Fibroblast of villous mesenchyme (primary cell): ENCODE measurements around the gene MICALL2. TPM values are rescaled to one million over a fixed set of nuclear protein-coding genes. Genes with fewer than 3 reads are reported as not detected.
A peak's percentile ranks its signal among the peaks of the same experiment; 100 is the strongest.

Source experiments
- DNase-seq: peaks from one replicate; pipeline ENCODE4 v3.0.0-alpha.2; 2010; ENCODE audit warnings: low read depth
- H3K4me3 ChIP-seq: 2 replicates; pipeline ENCODE4 v1.5.1; 2011; ENCODE audit warnings: low read depth, mild to moderate bottlenecking, low read length
- CTCF ChIP-seq: IDR thresholded peaks from 2 replicates; pipeline ENCODE4 v1.5.1; 2012; ENCODE audit warnings: low read depth, mild to moderate bottlenecking, low read length; ENCODE audit not compliant: insufficient read depth
- total RNA-seq: library from RNA; depleted of rRNA; stranded (reverse); fragments of >200 nt; gene quantifications from 2 replicates; pipeline ENCODE4 v1.2.3, GENCODE V29; 2012

The MICALL2 gene
- total RNA-seq, 1 donor, result 34.5 TPM

DNA sequence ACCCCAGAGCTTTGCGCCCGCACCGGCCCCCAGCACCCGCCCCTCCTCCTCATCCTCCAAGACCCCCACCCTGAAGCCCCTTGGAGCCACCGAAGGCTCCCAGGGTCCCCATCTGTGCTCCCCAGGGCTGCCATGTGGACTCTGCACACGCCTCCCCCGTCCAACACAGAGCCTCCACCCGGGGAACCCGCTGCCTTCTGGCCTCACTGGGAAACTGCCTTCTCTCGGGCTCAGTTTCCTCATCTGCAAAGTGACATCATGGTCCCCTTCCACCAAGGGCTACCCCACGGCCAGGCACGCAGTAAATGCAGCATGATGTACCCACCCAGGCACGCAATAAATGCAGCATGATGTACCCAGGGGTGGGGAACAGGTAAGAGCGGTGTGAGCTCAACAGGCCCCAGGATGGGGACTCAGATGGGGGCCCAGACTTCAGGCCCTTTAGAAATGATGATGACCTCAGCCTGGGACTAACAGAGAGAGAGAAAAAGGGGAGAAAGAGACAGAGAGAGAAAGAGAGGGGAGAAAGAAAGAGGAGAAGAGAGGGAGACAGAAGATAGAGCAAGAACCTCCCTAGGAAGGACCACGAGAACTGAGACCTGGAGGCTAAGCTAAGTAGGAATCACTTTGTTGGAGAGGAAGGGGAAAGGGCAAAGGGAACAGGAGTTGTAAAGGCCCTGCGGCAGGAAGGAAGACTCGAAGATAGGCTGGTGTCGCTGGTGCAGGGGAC, 2.5 kb upstream of the MICALL2 start:
- TF ChIP-seq CTCF, result no peak
- H3K4me3 ChIP-seq, result no peak overlapping the region

DNA sequence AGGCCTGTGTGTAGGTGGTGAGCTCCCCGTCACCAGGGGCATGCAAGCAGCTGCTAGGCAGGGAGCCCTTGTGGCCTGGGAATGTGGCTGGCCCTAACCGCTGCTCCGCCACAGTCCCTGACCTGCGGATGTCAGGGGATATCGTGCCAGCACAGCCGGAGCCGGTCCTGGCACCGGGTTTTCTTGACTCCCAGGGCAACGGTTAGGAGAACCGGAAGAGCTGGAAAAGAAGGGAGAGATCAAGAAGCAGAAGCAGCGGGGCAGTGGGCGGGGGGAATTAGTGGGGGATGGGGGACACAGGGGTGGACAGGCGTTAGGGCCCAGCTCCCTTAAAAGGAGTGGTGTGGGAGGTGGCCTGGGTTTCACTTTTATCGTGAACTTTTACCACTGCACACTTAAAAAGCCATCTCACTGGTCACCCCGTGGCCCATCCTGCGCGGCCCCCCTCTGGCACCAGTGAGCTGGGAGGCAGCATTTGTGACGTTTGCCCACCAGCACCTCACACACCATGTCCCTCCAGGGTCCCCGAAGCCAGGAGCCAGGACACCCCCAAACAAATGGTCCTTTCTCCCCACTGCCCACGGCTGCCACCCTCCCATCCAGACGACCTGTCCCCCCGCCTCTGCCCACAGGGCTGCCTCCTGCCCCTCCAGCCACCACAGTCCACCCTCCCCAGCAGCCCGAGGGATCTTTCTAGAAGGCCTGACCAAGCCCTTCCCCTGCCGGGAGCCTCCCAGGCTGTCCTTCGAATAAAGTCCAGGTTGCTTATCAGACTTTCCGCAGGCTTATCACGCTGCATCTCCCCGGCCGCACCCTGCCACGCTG, 1.8 kb upstream of the MICALL2 start:
- H3K4me3 ChIP-seq, result peak overlapping the region; percentile 57
- peak; percentile 83 for DNase-seq

More for the DNA sequence above, 2.5 kb upstream of the MICALL2 start:
- DNase-seq, result no peak

DNA sequence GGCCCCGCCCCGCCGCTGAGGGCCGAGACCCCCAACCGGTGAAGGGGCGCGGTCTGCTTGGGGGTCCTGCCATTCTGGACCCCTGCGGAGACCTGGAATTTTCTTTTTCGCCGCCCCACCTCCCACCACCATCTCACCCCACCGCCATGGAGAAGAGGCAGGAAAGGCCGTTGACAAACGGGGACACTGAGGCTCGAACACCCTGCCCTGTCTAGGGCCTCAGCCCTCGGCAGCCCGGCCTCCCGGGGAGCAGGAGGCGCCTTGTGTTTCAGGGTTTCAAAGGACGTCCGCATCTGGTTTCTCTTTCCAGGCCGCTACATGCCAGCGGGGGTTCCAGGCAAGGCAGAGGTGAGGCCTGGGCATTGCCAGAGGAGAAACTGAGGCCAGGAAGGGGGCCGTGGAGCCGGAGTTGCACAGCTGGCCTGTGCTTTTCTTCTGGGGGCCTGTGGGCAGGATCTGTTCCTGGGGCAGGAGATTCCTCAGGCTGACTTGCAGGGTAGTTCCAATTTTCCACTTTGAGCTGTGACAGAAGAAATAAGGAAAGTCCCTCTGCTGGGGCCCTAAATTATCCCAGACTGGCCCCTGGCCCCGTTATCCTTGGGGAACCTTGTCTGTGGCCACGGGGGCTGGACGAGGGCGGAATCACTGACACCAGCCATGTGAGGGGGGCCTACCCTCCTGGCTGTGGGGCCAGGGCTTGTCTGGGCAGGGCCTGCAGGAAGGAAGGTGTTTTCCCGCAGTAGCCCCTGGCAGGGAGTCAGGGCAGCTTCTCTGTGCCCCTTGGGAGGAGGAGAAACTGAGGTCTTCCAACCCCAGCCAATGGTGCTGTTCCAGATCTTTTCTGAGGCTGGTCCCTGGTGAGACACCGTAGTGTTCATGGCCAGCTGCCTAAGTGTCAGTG, 900 bp upstream of the MICALL2 start:
- no peak for TF ChIP-seq CTCF
- DNase-seq, result peak; percentile 44
- peak overlapping the region; percentile 57 for H3K4me3 ChIP-seq

More for the DNA sequence above, 1.8 kb upstream of the MICALL2 start:
- no peak for TF ChIP-seq CTCF

- TF ChIP-seq CTCF, result no peak
- peak overlapping the region; percentile 84 for H3K4me3 ChIP-seq
- peak; percentile 99 for DNase-seq
Measured at GRCh38 chr7:1459512-1459892, 232 bp upstream of the MICALL2 start.

DNA sequence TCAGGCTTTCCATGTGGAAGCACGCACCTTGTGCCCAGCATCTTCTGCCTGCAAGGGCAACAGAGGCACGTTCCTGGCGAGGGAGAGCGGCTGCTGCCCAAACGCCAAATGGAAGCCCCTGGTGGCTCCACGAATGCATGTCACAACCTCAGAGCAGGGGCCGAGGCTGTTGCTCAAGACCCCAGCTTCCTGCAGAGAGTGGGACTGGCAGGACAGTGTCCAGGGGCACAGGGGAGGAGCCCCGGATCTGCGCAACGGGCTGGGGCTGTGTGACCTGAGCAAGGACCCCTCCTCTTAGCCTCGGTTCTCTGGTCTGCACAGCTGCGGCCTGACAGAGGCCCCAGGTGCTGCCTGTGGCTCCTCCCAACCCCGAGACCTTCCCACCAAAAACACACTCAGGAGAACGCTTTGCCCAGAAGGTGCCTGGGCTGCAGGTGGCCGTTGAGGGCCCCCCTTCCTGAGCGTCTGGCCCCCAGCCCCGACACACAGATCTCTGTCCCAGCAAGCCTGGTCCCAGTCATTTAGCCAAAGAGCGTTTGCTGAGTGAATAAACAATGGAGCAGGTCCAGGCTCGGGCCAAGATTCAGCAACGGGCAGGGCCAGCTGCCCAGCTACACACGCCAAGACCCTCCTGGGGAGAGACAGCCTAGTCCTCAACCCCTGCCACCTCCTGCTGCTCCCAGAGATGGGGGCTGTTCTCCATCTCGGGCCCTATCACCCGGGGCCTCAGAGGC, 1.2 kb downstream of the MICALL2 start:
- no peak for TF ChIP-seq CTCF
- peak overlapping the region; percentile 84 for H3K4me3 ChIP-seq
- peak; percentile 34 for DNase-seq
